Limb (tissue), 2 donors: ENCODE results near the gene PTPDC1.

Experiments
- DNase-seq, 2 donors: peaks; one replicate each; pipeline ENCODE4 v3.0.0-alpha.2; 2016; ENCODE audit errors: extremely low spot score in 2 of 2

Gene PTPDC1

GRCh38 chr9:94140418-94140780 is 56.1 kb downstream of the PTPDC1 start:
- DNase-seq: no peak

GRCh38 chr9:94140791-94141790 is 56.8 kb downstream of the PTPDC1 start:
- DNase-seq: no peak

GRCh38 chr9:94142353-94142752 is 58.1 kb downstream of the PTPDC1 start:
- DNase-seq: no peak

- DNase-seq: no peak
Observed at GRCh38 chr9:94144394-94144793, 60.1 kb downstream of the PTPDC1 start.

GRCh38 chr9:94145640-94146039 is 61.4 kb downstream of the PTPDC1 start:
- no peak for DNase-seq

- no peak for DNase-seq
Observed at GRCh38 chr9:94147776-94148175, 63.5 kb downstream of the PTPDC1 start.

- DNase-seq: no peak
Observed at GRCh38 chr9:94148419-94148818, 64.2 kb downstream of the PTPDC1 start.

- no peak for DNase-seq
Observed at GRCh38 chr9:94149696-94150095, 65.4 kb downstream of the PTPDC1 start.

- no peak for DNase-seq
Observed at GRCh38 chr9:94150279-94150828, 66.1 kb downstream of the PTPDC1 start.

GRCh38 chr9:94150890-94151650 is 66.8 kb downstream of the PTPDC1 start:
- DNase-seq: peak in 1 of 2 donors; percentile 49

- DNase-seq: no peak
Observed at GRCh38 chr9:94153905-94154304, 69.6 kb downstream of the PTPDC1 start.

GRCh38 chr9:94156348-94157049 is 72.2 kb downstream of the PTPDC1 start:
- DNase-seq: no peak

GRCh38 chr9:94157050-94157801 is 73.0 kb downstream of the PTPDC1 start:
- peak in 1 of 2 donors; percentile 76 for DNase-seq
